PC-3 (cell line): Measurements from ENCODE around the gene CAST. TPM values are rescaled to one million over a fixed set of nuclear protein-coding genes. Genes with fewer than 3 reads are reported as not detected.

Experiments used
- ATAC-seq: fragments of 200-7000 bp; cut with Tn5 transposase; 2 replicates; pipeline ENCODE4 v1.9.1; 2020; ENCODE audit warnings: mild to moderate bottlenecking, moderate library complexity
- BruUV-seq: library from RNA; stranded (reverse); fragments of 400-500 nt; replicated peaks from 2 replicates; lab custom pipeline; 2021; lab: Mats Ljungman, UMichigan
- CTCF ChIA-PET: fragments of 300-600 bp; sonication (Branson Sonifier 250); formaldehyde crosslinking; loops from one replicate; lab custom pipeline; 2022; ENCODE audit warnings: antibody characterized with exemption; lab: Charles Lee
- POLR2A ChIA-PET: fragments of 300-600 bp; sonication (Branson Sonifier 250); formaldehyde crosslinking; loops from one replicate; lab custom pipeline; 2022; ENCODE audit warnings: antibody characterized with exemption; ENCODE audit not compliant: unreplicated experiment; lab: Charles Lee
- DNase-seq: peaks from one replicate; pipeline ENCODE4 v3.0.0-alpha.2; 2015
- H2AFZ ChIP-seq: fragments of 300-600 bp; sonication (generic); 2 replicates; pipeline ENCODE4 v1.6.0; 2016; ENCODE audit warnings: antibody characterized with exemption, low read length
- H3F3A ChIP-seq: fragments of 300-600 bp; sonication (generic); one replicate; pipeline ENCODE4 v1.6.0; 2017; ENCODE audit warnings: antibody characterized with exemption, low read length, control low read depth, mild to moderate bottlenecking; ENCODE audit not compliant: unreplicated experiment
- H3K27ac ChIP-seq: fragments of 300-600 bp; sonication (generic); 2 replicates; pipeline ENCODE4 v1.5.1; 2016; ENCODE audit warnings: mild to moderate bottlenecking, low read length
- H3K27me3 ChIP-seq: fragments of 300-600 bp; sonication (generic); 2 replicates; pipeline ENCODE4 v1.6.1; 2016; ENCODE audit warnings: low read length, mixed read lengths
- H3K36me3 ChIP-seq: fragments of 300-600 bp; sonication (generic); 2 replicates; pipeline ENCODE4 v1.6.1; 2016; ENCODE audit warnings: low read depth, mixed run types, low read length, mixed read lengths
- H3K4me1 ChIP-seq: fragments of 300-600 bp; sonication (generic); 2 replicates; pipeline ENCODE4 v1.5.1; 2016; ENCODE audit warnings: low read length; ENCODE audit not compliant: insufficient read depth
- H3K4me2 ChIP-seq: fragments of 300-600 bp; sonication (generic); 2 replicates; pipeline ENCODE4 v1.6.0; 2016; ENCODE audit warnings: low read length
- H3K4me3 ChIP-seq: fragments of 300-600 bp; sonication (generic); 2 replicates; pipeline ENCODE4 v1.5.1; 2016; ENCODE audit warnings: mild to moderate bottlenecking, low read length, mixed read lengths
- H3K79me2 ChIP-seq: fragments of 300-600 bp; sonication (generic); 2 replicates; pipeline ENCODE4 v1.6.1; 2017; ENCODE audit warnings: low read length, mixed read lengths
- H3K9ac ChIP-seq: fragments of 300-600 bp; sonication (generic); 2 replicates; pipeline ENCODE4 v1.6.0; 2016; ENCODE audit warnings: mild to moderate bottlenecking, low read length
- H3K9me2 ChIP-seq: fragments of 300-600 bp; sonication (generic); replicated peaks from 2 replicates; pipeline ENCODE4 v1.6.1; 2016; ENCODE audit warnings: mixed run types, low read length, mixed read lengths
- H3K9me3 ChIP-seq: fragments of 300-600 bp; sonication (generic); 2 replicates; pipeline ENCODE4 v1.6.1; 2016; ENCODE audit warnings: low read length, mixed read lengths
- H4K20me1 ChIP-seq: fragments of 300-600 bp; sonication (generic); 2 replicates; pipeline ENCODE4 v1.6.1; 2016; ENCODE audit warnings: low read length, mixed read lengths
- EZH2 ChIP-seq: fragments of 300-600 bp; sonication (generic); IDR thresholded peaks from one replicate; pipeline ENCODE4 v1.6.1; 2017; ENCODE audit warnings: antibody characterized with exemption, mild to moderate bottlenecking, low read length; ENCODE audit not compliant: unreplicated experiment
- EZH2phosphoT487 ChIP-seq: fragments of 300-600 bp; sonication (generic); IDR thresholded peaks from 2 replicates; pipeline ENCODE4 v1.6.1; 2018; ENCODE audit warnings: mild to moderate bottlenecking, antibody characterized with exemption, low read length, borderline replicate concordance
- intact Hi-C: fragments of 100-400 bp; cut with micrococcal nuclease; formaldehyde crosslinking; loops from 2 replicates; pipeline ENCODE4 v1.9.0; 2023
- total RNA-seq: library from RNA; depleted of rRNA; stranded (reverse); fragments of >200 nt; gene quantifications from 2 replicates; pipeline ENCODE4 v1.2.3, GENCODE V29; 2014
- TF ChIP-seq, protein P1 (sequence below): fragments of 300-600 bp; sonication (generic); conservative IDR thresholded peaks from 2 replicates; pipeline ENCODE4 v1.5.1; 2017; ENCODE audit warnings: antibody characterized with exemption, low read depth, mild to moderate bottlenecking, low read length

Gene CAST
- total RNA-seq, 1 experiment from 2014 or later = 73.2 TPM

DNA sequence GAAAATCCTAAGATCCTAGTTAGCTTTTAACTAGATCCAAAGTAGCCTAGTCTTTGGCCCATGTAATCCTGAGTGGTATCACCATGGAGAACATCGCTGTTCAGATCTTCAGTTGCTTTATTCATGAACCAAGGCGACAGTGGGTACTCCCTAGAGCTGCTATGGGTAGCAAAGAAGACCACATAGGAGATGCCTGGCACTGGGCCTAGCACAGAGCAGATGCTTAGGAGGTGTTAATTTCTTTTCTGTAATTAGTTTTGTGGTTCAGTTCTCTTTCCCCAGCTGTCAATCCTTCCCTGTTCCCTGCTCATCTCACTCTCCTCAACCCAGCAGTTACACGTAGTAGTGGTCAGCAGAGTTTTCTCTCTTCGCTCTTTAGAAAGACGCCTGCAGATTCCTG, 9.3 kb downstream of the CAST start:
- H3F3A ChIP-seq = no peaks in the 10 kb centered on the region
- DNase-seq = no peak
- no peaks in the 10 kb centered on the region for H3K36me3 ChIP-seq
- CTCF ChIA-PET = no interaction called here
- no peak for TF ChIP-seq EZH2phosphoT487
- TF ChIP-seq, protein P1, sequence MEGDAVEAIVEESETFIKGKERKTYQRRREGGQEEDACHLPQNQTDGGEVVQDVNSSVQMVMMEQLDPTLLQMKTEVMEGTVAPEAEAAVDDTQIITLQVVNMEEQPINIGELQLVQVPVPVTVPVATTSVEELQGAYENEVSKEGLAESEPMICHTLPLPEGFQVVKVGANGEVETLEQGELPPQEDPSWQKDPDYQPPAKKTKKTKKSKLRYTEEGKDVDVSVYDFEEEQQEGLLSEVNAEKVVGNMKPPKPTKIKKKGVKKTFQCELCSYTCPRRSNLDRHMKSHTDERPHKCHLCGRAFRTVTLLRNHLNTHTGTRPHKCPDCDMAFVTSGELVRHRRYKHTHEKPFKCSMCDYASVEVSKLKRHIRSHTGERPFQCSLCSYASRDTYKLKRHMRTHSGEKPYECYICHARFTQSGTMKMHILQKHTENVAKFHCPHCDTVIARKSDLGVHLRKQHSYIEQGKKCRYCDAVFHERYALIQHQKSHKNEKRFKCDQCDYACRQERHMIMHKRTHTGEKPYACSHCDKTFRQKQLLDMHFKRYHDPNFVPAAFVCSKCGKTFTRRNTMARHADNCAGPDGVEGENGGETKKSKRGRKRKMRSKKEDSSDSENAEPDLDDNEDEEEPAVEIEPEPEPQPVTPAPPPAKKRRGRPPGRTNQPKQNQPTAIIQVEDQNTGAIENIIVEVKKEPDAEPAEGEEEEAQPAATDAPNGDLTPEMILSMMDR = no peak
- TF ChIP-seq EZH2 = no peak
- H3K4me2 ChIP-seq = no peak overlapping the region
- peaks cover 6% of the 10 kb centered on the region for H3K4me1 ChIP-seq
- H3K9ac ChIP-seq = no peak overlapping the region
- H3K9me2 ChIP-seq = no peaks in the 10 kb centered on the region
- POLR2A ChIA-PET = no interaction called here
- intact Hi-C loops = no loop called here
- no TSS peak for BruUV-seq
- H4K20me1 ChIP-seq = peaks cover 14% of the 10 kb centered on the region; the same call in 1 of the 2 replicates
- H3K9me3 ChIP-seq = no peaks in the 10 kb centered on the region
- H3K27ac ChIP-seq = no peak overlapping the region
- H3K27me3 ChIP-seq = no peaks in the 10 kb centered on the region
- no peak overlapping the region for H2AFZ ChIP-seq
- no peak overlapping the region for H3K4me3 ChIP-seq
- H3K79me2 ChIP-seq = peaks cover 86% of the 10 kb centered on the region
- ATAC-seq = no peak

DNA sequence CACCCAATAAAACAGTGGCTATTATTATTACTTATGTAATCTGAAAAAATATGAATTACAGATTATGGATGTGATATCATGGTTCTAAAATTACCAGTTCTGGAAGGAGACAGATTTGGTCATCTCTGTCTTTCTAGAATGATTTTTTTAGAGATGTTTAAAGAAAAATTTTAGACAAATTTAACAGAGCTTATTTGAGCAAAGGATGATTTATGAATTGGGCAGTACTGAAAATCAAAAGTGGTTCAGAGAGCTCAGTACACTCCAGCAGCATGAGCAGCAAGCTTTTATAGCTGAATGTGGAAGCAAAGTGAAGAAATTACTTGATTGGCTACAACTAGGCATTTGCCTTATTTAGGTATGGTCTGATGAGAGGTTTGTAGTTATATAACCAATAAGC, 11.0 kb downstream of the CAST start:
- ChIA-PET CTCF (no interaction called here), POLR2A (no interaction called here)
- Histone ChIP-seq H2AFZ (no peak overlapping the region), H3F3A (no peaks in the 10 kb centered on the region), H3K4me2 (no peak overlapping the region), H3K27me3 (no peaks in the 10 kb centered on the region), H3K79me2 (peaks cover 75% of the 10 kb centered on the region), H3K9me3 (no peaks in the 10 kb centered on the region), H3K4me3 (no peak overlapping the region), H3K36me3 (no peaks in the 10 kb centered on the region), H3K4me1 (peaks cover 15% of the 10 kb centered on the region), H3K9me2 (no peaks in the 10 kb centered on the region), H4K20me1 (0 out of 2 replicates have a peak, but pooled peaks cover 9% of the 10 kb centered on the region), H3K9ac (no peak overlapping the region), H3K27ac (no peak overlapping the region)
- no TSS peak for BruUV-seq
- TF ChIP-seq, protein P1 = no peak
- TF ChIP-seq EZH2phosphoT487 (no peak), EZH2 (no peak)
- DNase-seq = no peak
- no peak for ATAC-seq
- intact Hi-C loops = no loop called here

DNA sequence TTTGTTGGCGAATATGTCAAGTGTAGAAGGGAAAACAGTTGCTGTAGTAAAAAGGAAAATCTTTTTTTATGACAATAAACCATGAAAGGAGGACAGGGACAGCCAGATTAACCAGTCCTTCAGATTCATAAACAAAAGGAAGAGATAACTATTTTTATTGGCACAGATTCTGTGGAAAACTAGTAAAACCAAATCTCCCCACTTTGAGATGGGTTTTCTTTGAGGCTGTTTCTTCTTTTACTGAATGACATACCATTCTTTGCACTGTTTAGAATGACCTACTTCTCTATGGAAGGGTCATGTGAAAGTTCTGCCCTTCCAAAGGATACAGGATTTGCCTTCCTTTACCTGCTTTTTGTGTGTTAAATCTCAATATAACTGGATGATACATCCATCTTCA, 13.7 kb downstream of the CAST start:
- TF ChIP-seq EZH2phosphoT487 = no peak
- TF ChIP-seq, protein P1 = no peak
- no peak for TF ChIP-seq EZH2
- Histone ChIP-seq H3K9me2 (no peaks in the 10 kb centered on the region), H3K27me3 (no peaks in the 10 kb centered on the region), H4K20me1 (0 out of 2 replicates have a peak, but pooled peaks cover 9% of the 10 kb centered on the region), H3K4me1 (peaks cover 15% of the 10 kb centered on the region), H3K27ac (no peak overlapping the region), H3K9ac (no peak overlapping the region), H3K79me2 (peaks cover 50% of the 10 kb centered on the region), H3K9me3 (no peaks in the 10 kb centered on the region), H2AFZ (no peak overlapping the region), H3K4me3 (no peak overlapping the region), H3K36me3 (no peaks in the 10 kb centered on the region), H3K4me2 (no peak overlapping the region), H3F3A (no peaks in the 10 kb centered on the region)
- POLR2A ChIA-PET = no interaction called here
- DNase-seq (no peak), ATAC-seq (no peak)
- intact Hi-C loops = no loop called here
- CTCF ChIA-PET = no interaction called here
- no TSS peak for BruUV-seq
